ENCODE data around the gene FUT8.

GRCh38 chr14:65531148-65531547 is 118.6 kb downstream of the FUT8 start:
- no peak for TF ChIP-seq CTCF (IDR thresholded peaks at IDR 0.05)
- no peak for TF ChIP-seq POLR2A (IDR thresholded peaks at IDR 0.05)
